NCI-H510A (cell line): ENCODE results near the gene RPL19.

Experiments used
- DNase-seq: peaks from one replicate; lab custom pipeline; 2025; lab: John Stamatoyannopoulos, UW

The RPL19 gene

GRCh38 chr17:39197380-39198185, 2.5 kb upstream of the RPL19 start, which contains the start of gene CACNB1:
TSS of gene CACNB1 (minus strand) at chr17:39197669. CDS start at chr17:39197495, 174 bp downstream.
- peak; percentile 83 for DNase-seq

GRCh38 chr17:39198186-39198566, 1.9 kb upstream of the RPL19 start:
- no peak for DNase-seq

- DNase-seq: peak; percentile 84
These were observed 338 bp upstream of the RPL19 start for GRCh38 chr17:39199820-39200069.

DNA sequence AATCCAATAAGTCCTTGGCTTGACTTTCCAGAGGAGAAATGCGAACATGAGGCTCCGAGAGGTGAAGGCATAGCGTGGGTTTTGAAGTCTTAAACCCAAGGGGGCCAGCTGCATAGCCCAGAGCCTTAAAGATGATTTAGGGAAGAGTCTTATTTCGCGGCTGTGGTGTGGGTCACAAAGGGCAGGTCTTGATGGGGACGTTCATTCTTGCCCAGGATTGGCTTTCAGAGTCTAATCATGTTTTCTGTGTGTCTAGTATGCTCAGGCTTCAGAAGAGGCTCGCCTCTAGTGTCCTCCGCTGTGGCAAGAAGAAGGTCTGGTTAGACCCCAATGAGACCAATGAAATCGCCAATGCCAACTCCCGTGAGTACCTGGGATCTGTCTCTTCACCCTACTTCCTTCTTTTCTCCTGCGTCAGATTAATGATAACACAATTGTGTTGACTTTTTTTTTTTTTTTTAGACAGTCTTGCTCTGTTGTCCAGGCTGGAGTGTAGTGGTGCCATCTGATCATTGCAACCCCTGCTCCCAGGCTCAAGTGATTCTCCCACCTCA, 951 bp downstream of the RPL19 start:
- no peak for DNase-seq

GRCh38 chr17:39204245-39204644, 4.2 kb downstream of the RPL19 start:
- DNase-seq: no peak

GRCh38 chr17:39205112-39205526, 5.0 kb downstream of the RPL19 start:
- DNase-seq: no peak

DNA sequence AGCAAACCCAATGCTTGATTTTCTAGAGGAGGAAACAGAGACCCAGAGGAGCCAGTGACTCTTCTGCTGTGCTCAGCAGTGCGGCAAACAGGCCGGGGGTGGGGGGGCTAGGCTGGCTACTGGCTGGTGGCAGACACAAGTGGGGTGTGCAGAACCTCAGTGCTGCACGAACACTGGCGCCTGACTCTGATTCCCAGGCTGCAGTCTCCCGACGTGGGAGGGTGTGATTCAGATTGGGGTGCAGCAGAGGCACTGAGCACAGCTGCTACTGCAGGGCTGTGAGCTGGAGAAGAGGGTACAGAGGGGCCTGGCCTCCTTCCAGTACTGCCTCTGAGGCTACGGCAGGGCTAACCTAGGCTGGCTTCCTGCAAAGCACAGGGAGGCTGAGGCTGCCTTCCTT, 8.1 kb downstream of the RPL19 start:
- no peak for DNase-seq

DNA sequence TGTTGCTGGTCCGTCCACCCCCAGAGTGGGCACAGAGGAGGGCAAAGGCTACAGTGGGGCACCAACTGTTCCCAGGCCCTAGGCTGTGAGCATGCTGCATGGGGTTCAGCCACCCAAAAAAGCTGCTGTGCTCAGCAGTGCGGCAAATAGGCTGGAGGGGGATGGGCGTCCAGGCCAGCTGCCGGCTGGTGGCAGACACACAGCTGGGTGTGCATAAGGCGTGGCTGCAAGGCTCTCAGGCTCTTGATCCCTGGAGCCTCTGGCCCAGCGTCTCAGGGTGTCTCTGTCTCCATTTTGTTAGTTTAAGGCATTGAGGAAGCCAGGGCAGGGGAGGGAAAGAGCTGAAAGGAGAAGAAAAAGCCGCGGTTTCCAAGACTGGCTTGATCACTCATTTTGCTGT, 8.8 kb downstream of the RPL19 start:
- peak; percentile 29 for DNase-seq

GRCh38 chr17:39209317-39210092, 9.4 kb downstream of the RPL19 start:
- DNase-seq: no peak

- no peak for DNase-seq
These were observed 10.0 kb downstream of the RPL19 start for GRCh38 chr17:39210093-39210434.

DNA sequence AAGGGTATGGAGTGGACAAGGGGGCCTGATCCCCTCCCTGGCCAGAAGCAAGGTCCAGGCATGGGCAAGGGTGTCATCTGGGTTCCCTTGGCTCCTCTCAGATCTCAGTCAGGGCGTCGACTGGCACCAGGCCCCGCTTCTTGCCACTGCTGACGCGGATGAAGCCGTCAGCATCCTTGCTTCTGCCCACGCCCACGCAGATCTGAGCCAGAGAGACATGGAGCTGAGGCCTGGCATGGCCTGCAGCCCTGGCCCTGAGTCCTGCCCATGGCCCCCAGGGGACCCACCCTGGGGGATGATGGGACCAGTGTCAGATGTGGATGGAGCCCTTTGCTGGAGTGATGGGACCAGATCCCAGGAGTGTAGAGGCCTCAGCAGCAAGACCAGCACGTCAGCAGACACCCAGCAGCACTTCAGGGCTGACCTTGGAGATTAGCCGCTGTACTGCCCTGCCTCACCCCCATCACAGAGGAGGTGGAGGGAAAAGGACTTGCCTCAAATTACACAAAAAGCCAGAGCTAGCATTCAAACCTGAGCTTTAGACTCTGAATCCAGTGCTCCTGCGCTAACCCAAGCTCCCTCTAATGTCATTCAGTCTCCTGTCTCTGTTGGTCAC, 12.2 kb downstream of the RPL19 start:
- no peak for DNase-seq

DNA sequence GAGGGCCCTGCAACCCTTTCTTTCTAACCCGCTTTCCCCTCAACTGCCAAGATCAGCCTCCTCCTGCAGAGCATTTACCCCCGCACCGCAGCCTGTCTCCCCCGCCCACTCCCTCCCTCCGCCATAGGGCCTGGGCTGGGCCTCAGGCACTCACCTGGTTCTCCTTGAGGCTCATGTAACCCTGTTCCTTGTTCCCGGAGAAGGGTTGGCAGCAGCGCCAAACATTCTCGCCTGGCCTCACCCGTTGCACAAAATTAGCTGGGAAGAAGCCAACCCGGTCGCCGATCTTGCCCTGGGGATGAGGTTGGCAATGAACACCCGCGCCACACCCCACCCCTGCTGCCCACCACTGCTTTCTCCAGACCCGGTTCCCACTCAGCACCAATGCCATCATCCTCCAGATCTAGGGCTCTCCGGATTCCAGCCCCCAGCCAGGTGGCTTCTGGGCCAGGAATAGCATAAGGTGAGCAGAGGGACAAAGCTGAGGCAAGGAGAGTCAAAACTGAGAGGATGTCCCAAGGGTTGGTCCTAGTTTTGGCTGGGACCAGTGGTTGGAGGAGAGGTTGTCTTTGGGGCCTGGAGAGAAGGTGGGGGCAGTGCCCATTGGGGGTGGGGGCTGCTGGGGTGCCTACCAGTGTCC, 12.9 kb downstream of the RPL19 start:
- DNase-seq: no peak

GRCh38 chr17:39213852-39214251, 13.8 kb downstream of the RPL19 start:
- no peak for DNase-seq

DNA sequence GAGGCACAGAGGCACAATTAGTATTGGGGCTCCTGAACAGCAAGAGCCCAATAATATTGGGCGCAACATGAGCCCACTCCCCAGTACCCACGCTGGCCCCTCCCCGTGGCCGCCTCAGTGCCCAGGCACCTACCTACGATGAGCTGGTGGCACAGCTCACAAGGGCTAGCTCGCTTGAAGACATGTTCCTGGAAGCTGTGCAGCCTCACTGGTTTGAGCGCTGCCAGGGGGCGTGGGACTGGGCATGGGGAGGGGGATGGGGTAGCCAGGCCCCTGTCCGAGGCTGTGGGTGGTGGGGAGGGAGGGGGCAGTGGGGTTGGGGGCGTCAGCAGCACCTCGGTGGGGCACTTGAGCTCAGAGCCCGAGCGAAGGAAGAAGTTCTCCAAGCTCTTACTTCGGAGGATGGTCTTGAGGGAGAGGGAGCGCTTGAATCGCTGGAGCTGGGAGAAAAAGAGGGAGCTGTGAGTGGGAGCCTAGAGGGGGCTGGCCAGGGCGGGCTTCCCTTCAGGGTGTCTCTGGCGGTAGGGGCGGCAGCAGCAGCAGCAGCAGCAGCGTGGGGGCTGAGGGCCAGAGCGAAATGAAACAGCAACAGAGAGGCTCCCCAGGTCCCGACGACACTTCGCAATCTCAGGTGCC, 17.8 kb downstream of the RPL19 start:
- no peak for DNase-seq

DNA sequence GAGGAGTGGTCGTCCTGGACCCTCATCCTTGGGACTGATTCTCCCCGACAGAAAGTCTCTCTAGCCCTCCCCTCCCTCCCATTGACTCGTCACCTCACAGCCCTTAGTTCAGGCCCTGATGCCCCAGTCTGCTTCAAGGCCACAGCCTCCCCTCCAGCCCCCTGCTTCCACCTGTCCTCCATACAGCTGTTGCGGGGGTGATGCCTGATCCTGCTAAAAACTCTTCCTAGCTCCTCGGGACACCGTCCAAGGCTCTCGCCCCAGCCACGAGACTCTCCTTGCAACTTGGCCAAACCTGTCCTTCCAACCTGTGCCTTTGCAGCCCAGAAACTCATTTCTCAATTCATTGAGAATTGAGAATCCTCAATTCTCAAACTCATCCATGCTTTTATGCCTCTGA, 18.8 kb downstream of the RPL19 start:
- DNase-seq: no peak

- no peak for DNase-seq
These were observed 19.6 kb downstream of the RPL19 start for GRCh38 chr17:39219647-39220154.

- no peak for DNase-seq
These were observed 21.5 kb downstream of the RPL19 start for GRCh38 chr17:39221572-39221971.

DNA sequence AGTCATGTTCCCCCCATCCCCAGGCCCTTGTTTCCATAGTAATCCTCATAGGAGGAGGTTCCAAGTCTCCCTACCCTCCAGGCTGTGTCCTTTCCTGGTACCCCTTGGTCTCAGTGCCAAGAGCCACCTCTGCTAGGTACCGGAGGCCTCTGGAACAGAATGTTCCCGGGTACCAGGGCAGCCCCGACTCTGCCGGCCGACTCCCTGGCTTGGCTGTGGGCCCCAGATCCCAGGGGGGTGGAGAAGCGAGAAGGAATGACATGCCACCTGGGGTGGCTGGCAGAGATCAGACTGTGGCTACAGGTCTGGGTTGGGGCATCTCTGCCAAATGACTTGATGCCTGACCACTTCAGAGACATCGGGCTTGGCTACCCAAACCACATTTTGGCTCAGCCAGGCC, 22.1 kb downstream of the RPL19 start:
- DNase-seq: no peak

GRCh38 chr17:39222866-39223834, 23.1 kb downstream of the RPL19 start:
- no peak for DNase-seq

- DNase-seq: no peak
These were observed 24.1 kb downstream of the RPL19 start for GRCh38 chr17:39223907-39224777.
